ENCODE measurements around the gene PASD1.

The PASD1 gene

GRCh38 chrX:151633157-151633556, 69.7 kb downstream of the PASD1 start:
- TF ChIP-seq CTCF (IDR thresholded peaks at IDR 0.05) (no peak), ZFX (IDR thresholded peaks at IDR 0.05; ENCODE audit: borderline replicate concordance) (no peak)
- no peak overlapping the region for H3K27ac ChIP-seq

- no peak overlapping the region for H3K27ac ChIP-seq
- TF ChIP-seq CTCF (IDR thresholded peaks at IDR 0.05) (no peak), ZFX (IDR thresholded peaks at IDR 0.05; ENCODE audit: borderline replicate concordance) (no peak)
Observed at GRCh38 chrX:151634937-151635336, 71.5 kb downstream of the PASD1 start.

- TF ChIP-seq CTCF (IDR thresholded peaks at IDR 0.05), result no peak
- no peak for TF ChIP-seq ZFX (IDR thresholded peaks at IDR 0.05; ENCODE audit: borderline replicate concordance)
- H3K27ac ChIP-seq, result no peak overlapping the region
Observed at GRCh38 chrX:151641564-151641963, 78.1 kb downstream of the PASD1 start.

GRCh38 chrX:151675121-151675746, 111.8 kb downstream of the PASD1 start:
- H3K27ac ChIP-seq, result no peak overlapping the region
- TF ChIP-seq ZFX (IDR thresholded peaks at IDR 0.05; ENCODE audit: borderline replicate concordance) (no peak), CTCF (IDR thresholded peaks at IDR 0.05) (no peak)

- TF ChIP-seq CTCF (IDR thresholded peaks at IDR 0.05), result no peak
- no peak for TF ChIP-seq ZFX (IDR thresholded peaks at IDR 0.05; ENCODE audit: borderline replicate concordance)
- no peak overlapping the region for H3K27ac ChIP-seq
Observed at GRCh38 chrX:151676196-151676595, 112.7 kb downstream of the PASD1 start.

GRCh38 chrX:151679798-151680402, 116.4 kb downstream of the PASD1 start:
- TF ChIP-seq ZFX (IDR thresholded peaks at IDR 0.05; ENCODE audit: borderline replicate concordance) (no peak), CTCF (IDR thresholded peaks at IDR 0.05) (no peak)
- no peak overlapping the region for H3K27ac ChIP-seq

- no peak for TF ChIP-seq ZFX (IDR thresholded peaks at IDR 0.05; ENCODE audit: borderline replicate concordance)
- peak; percentile 43 for TF ChIP-seq CTCF (IDR thresholded peaks at IDR 0.05)
- no peak overlapping the region for H3K27ac ChIP-seq
Observed at GRCh38 chrX:151680805-151681204, 117.3 kb downstream of the PASD1 start.
